CD4-positive, alpha-beta T cell treated with Interleukin-17A for 4 hours (primary cell): ENCODE results near the gene RAB3B.

ENCODE experiments used
- DNase-seq: peaks from one replicate; pipeline ENCODE4 v3.0.0-alpha.2; 2020; ENCODE audit warnings: mixed read lengths

Gene RAB3B

DNA sequence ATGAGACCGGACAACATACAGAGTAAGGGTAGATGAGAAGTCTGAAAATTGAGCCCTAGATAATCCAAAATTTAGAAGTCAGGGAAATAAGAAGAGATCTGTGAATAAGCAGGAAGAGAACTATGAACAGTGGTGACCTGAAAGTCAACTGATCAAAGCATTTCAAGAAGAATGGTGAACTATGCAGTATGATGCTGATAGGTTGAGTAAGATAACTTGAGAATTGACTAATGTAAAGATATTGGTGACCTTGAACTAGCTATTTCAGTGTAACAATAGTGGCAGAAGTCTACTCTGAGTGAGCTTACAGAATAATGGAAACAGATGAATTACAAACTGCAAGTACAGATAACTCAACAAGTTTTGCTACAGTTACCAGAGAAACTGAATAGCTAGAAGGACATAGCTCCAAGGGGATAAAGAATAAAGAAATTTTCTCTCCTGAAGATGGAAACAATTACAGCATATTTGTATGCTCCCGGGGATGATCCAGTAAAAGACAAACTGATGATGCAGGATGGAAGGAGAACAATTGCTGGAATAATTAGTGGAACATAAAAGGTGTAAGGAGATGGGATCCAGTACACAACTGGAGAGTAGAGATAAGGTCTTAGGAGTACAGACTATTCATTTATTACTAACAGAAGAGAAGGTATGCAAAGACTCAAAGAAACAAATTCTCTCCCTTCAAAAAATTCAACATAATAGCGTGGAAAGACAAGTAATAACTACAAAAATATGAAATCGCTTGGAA is 122.8 kb downstream of the RAB3B start:
- no peak for DNase-seq

DNA sequence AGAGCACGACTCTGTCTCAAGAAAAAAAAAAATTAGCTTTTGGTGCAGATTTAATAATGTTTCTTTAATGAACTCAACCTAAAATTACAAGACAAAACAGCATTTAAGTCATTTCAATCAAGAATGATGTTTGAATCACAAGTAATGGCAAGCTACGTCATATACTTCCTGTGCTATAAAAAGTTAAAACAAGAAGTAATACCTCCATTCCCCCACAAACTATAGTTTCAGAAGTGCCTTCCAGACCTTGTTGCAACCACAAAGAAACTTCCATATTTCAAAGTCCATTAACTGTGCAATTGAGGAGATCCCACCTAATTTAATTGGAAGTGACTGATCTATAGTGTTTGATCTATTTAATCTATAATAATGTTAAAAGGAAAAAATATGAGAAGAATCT is 127.1 kb downstream of the RAB3B start:
- no peak for DNase-seq

- DNase-seq: no peak
Measured at GRCh38 chr1:51861669-51862068, 128.8 kb downstream of the RAB3B start.

DNA sequence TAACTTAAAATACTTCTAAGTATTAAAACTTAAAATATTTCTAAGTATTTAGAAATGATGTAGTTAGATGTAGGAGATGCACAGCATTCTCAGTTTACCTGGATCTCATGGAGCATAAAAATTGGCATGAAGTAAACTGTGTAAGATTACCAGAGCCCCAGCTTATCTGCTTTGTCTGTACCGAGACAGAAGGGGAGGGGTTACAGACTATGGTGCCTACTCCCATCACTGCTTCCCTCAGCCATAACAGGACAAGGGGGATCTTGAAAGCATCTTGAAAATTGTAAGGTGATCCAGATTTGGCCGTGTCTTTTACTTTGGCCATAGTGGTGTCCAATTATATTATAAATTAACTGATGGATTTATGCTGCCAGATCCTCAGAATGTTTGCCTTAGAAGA is 130.8 kb downstream of the RAB3B start:
- no peak for DNase-seq

GRCh38 chr1:51859333-51859732 is 131.2 kb downstream of the RAB3B start:
- DNase-seq: no peak

- no peak for DNase-seq
Measured at GRCh38 chr1:51858892-51859291, 131.6 kb downstream of the RAB3B start.
